K562 (cell line): Measurements from ENCODE around the gene AIRE. TPM values are rescaled to one million over a fixed set of nuclear protein-coding genes. Genes with fewer than 3 reads are reported as not detected.
"Not testable (repeated sequence)": the region's sequence is repeated elsewhere in the genome, so short reads cannot be mapped to it uniquely, and the experiment has no call there.

Source experiments
- ATAC-seq: fragments of 200-7000 bp; cut with Tn5 transposase; 3 replicates; pipeline ENCODE4 v1.9.1; 2020; ENCODE audit warnings: moderate library complexity
- Bru-seq: library from RNA; stranded (reverse); fragments of 400-500 nt; gene quantifications from one replicate; lab custom pipeline; 2021; lab: Mats Ljungman, UMichigan
- BruChase-seq, 2 experiments: library from RNA; stranded (reverse); fragments of 400-500 nt; gene quantifications; one replicate each; lab custom pipeline; 2021; lab: Mats Ljungman, UMichigan
- BruUV-seq: library from RNA; stranded (reverse); fragments of 400-500 nt; replicated peaks from 2 replicates; lab custom pipeline; 2021; lab: Mats Ljungman, UMichigan
- CTCF ChIA-PET: fragments of 300-600 bp; formaldehyde crosslinking; extraction: SDS; loops from one replicate; lab custom pipeline; 2021; ENCODE audit warnings: low intra/inter-chr PET ratio; lab: Yijun Ruan, JAX
- POLR2A ChIA-PET: fragments of 300-600, 350-650 bp; sonication (Branson Sonifier 250); formaldehyde crosslinking; extraction: SDS; loops from one replicate; lab custom pipeline; 2021; ENCODE audit warnings: antibody characterized with exemption, inconsistent platforms; lab: Yijun Ruan, JAX
- DNase-seq, 4 experiments: peaks; one replicate each; pipeline versions ENCODE4 v3.0.0 to v3.0.0-alpha.2; 2011 to 2018; ENCODE audit warnings: low spot score in 3 of 4, mixed read lengths in 3 of 4; ENCODE audit errors: extremely low read depth in 1 of 4
- FAIRE-seq: peaks from 2 replicates; lab custom pipeline; 2011; peaks lifted over from hg19 to GRCh38; lab: Jason Lieb, UNC
- H2AFZ ChIP-seq: 2 replicates; pipeline ENCODE4 v1.6.0; 2011; ENCODE audit warnings: low read depth, low read length, control low read depth, inconsistent platforms
- H3K27ac ChIP-seq: fragments of 200-600 bp; 3 replicates; pipeline ENCODE4 v1.8.0; 2011; ENCODE audit warnings: low read depth, mild to moderate bottlenecking, control low read depth, inconsistent platforms, low read length, moderate library complexity, mixed read lengths; ENCODE audit errors: extremely low read depth
- H3K27me3 ChIP-seq, 2 experiments: fragments of 300-600 bp in 1 of 2; 2 replicates in 1 of 2; 3 replicates in 1 of 2; pipeline versions ENCODE4 v1.6.0 to v1.8.0; 2011; ENCODE audit warnings: inconsistent platforms in 2 of 2, low read length in 2 of 2, mild to moderate bottlenecking in 1 of 2, mixed read lengths in 1 of 2, moderate library complexity in 1 of 2; ENCODE audit not compliant: control insufficient read depth in 2 of 2, insufficient read depth in 2 of 2
- H3K36me3 ChIP-seq: fragments of 300-600 bp; 3 replicates; pipeline ENCODE4 v1.8.0; 2011; ENCODE audit warnings: mild to moderate bottlenecking, low read length, inconsistent platforms; ENCODE audit not compliant: control insufficient read depth, insufficient read depth
- H3K4me1 ChIP-seq, 2 experiments: fragments of 200-600 bp in 1 of 2; replicated peaks in 1 of 2; 2 replicates in 1 of 2; 3 replicates in 1 of 2; pipeline versions ENCODE4 v1.5.1 to v1.8.0; 2011; ENCODE audit warnings: inconsistent platforms in 2 of 2, low read length in 2 of 2, mild to moderate bottlenecking in 1 of 2, mixed read lengths in 1 of 2, moderate library complexity in 1 of 2; ENCODE audit not compliant: control insufficient read depth in 2 of 2, insufficient read depth in 2 of 2
- H3K4me2 ChIP-seq: 2 replicates; pipeline ENCODE4 v1.6.1; 2011; ENCODE audit warnings: low read length, control low read depth, inconsistent platforms, mixed read lengths; ENCODE audit not compliant: insufficient read depth
- H3K4me3 ChIP-seq: fragments of 200-600 bp; sonication (generic), shearing (Covaris generic); 2 replicates; pipeline ENCODE4 v1.5.1; 2016; ENCODE audit warnings: control low read depth, inconsistent platforms
- H3K79me2 ChIP-seq: fragments of 200-600 bp; 3 replicates; pipeline ENCODE4 v1.8.0; 2011; ENCODE audit warnings: low read length, inconsistent platforms; ENCODE audit not compliant: control insufficient read depth, insufficient read depth
- H3K9ac ChIP-seq, 2 experiments: 2 replicates each; pipeline versions ENCODE4 v1.6.0 to v1.6.1; 2011; ENCODE audit warnings: low read depth in 2 of 2, low read length in 2 of 2, control low read depth in 1 of 2, inconsistent platforms in 1 of 2, mild to moderate bottlenecking in 1 of 2, mixed read lengths in 1 of 2; ENCODE audit not compliant: insufficient read depth in 1 of 2
- H3K9me1 ChIP-seq: one replicate; pipeline ENCODE4 v1.6.0; 2011; ENCODE audit warnings: inconsistent platforms, mild to moderate bottlenecking, low read length, moderate library complexity; ENCODE audit not compliant: control insufficient read depth, insufficient read depth
- H3K9me3 ChIP-seq: replicated peaks from 2 replicates; pipeline ENCODE4 v1.5.1; 2011; ENCODE audit warnings: low read depth, low read length, inconsistent platforms; ENCODE audit not compliant: control insufficient read depth, insufficient read depth
- H4K20me1 ChIP-seq: replicated peaks from 2 replicates; pipeline ENCODE4 v1.6.1; 2011; ENCODE audit warnings: low read length, inconsistent platforms, mixed read lengths; ENCODE audit not compliant: control insufficient read depth, insufficient read depth
- ARNT ChIP-seq, 2 experiments: fragments of 450-650 bp; IDR thresholded peaks; 2 replicates each; pipeline ENCODE4 v1.6.1; 2016; ENCODE audit warnings: mild to moderate bottlenecking in 1 of 2
- FOXJ2 ChIP-seq: fragments of 200-800 bp; sonication (Bioruptor generic); IDR thresholded peaks from 2 replicates; pipeline ENCODE4 v1.6.1; 2016; ENCODE audit warnings: missing genetic modification characterization, missing compliant biosample characterization
- PHF8 ChIP-seq: fragments of 200-600 bp; sonication (generic); IDR thresholded peaks from 2 replicates; pipeline ENCODE4 v1.6.1; 2012; ENCODE audit warnings: mixed run types, mild to moderate bottlenecking, inconsistent platforms, low read length, moderate library complexity, borderline replicate concordance
- ZFP36 ChIP-seq: fragments of 150-350 bp; IDR thresholded peaks from 2 replicates; pipeline ENCODE4 v1.6.1; 2018; ENCODE audit warnings: low read length, low read depth; ENCODE audit not compliant: partially characterized antibody
- ZNF212 ChIP-seq: fragments of 450-650 bp; formaldehyde crosslinking; IDR thresholded peaks from 2 replicates; pipeline ENCODE4 v1.4.0; 2020; ENCODE audit warnings: mild to moderate bottlenecking
- WGBS: fragments of 100-300 bp; shearing (Covaris generic); methylation state at CpG from one replicate; pipeline ENCODE4 v1.1.6; 2016; ENCODE audit warnings: low coverage, mixed read lengths; ENCODE audit not compliant: insufficient coverage; ENCODE audit errors: missing lambda C conversion rate; 5-methylcytosine and 5-hydroxymethylcytosine counted together
- in situ Hi-C: fragments of 300-500 bp; cut with MboI; formaldehyde crosslinking; loops from 4 replicates; pipeline ENCODE4 v1.15.0; 2018; ENCODE audit warnings: inconsistent platforms, mixed read lengths
- intact Hi-C: fragments of 100-400 bp; cut with micrococcal nuclease; formaldehyde crosslinking; loops from 2 replicates; pipeline ENCODE4 v1.14.2; 2022
- long read RNA-seq, 3 experiments: library from polyadenylated mRNA in 2 of 3; library from RNA in 1 of 3; unstranded in 2 of 3; stranded (forward) in 1 of 3; transcript quantifications; one replicate each; pipeline ENCODE4 v2.0.0, GENCODE V29; 2019 to 2022
- polyA minus RNA-seq, 3 experiments: library from RNA; depleted of rRNA, polyadenylated mRNA; stranded (reverse); fragments of >200 nt; gene quantifications; 2 replicates each; pipeline ENCODE4 v1.2.3, GENCODE V29; 2011
- polyA plus RNA-seq, 8 experiments: library from polyadenylated mRNA; depleted of rRNA in 4 of 8; stranded (reverse) in 5 of 8; unstranded in 3 of 8; fragments of >200 nt; fragmentation: Nextera tagmentation in 2 of 8; fragmentation: Illumina TruSeq in 1 of 8; extraction: Ambion mirVana in 2 of 8; extraction: Trizol in 1 of 8; gene quantifications; 2 replicates each; pipeline versions ENCODE4 v1.2.1 to v1.2.3, GENCODE V29; 2011 to 2014; ENCODE audit warnings: inconsistent platforms in 1 of 8, missing spikeins in 1 of 8
- total RNA-seq, 7 experiments: library from RNA; depleted of rRNA in 6 of 7; stranded (reverse); fragments of >200 nt in 6 of 7; fragmentation: Illumina TruSeq in 2 of 7; extraction: Trizol in 2 of 7; gene quantifications; 2 replicates each; pipeline versions ENCODE4 v1.2.1 to v1.2.3, GENCODE V29; 2011 to 2021; ENCODE audit warnings: low replicate concordance in 1 of 7
- TF ChIP-seq, protein P1 (sequence below): fragments of 250-450 bp; sonication (Bioruptor Pico); IDR thresholded peaks from 2 replicates; pipeline ENCODE4 v1.4.0; 2020; ENCODE audit warnings: mild to moderate bottlenecking

AIRE gene
- 0.18 TPM in 1 of 2 replicates, not detected in the other for total RNA-seq (2011; cell fraction: chromatin; rRNA removed; ENCODE audit: low replicate concordance)
- total RNA-seq (2011; cell fraction: nucleolus; rRNA removed), result not detected in 2 replicates
- total RNA-seq (2011; cell fraction: nucleoplasm; rRNA removed), result not detected in 2 replicates
- total RNA-seq (2014; rRNA removed) (not detected in 2 replicates), total RNA-seq (2014; rRNA removed; fragmentation: Illumina TruSeq; extraction: Trizol) (not detected in 2 replicates), total RNA-seq (2015; rRNA removed; fragmentation: Illumina TruSeq; extraction: Trizol) (not detected in 2 replicates), total RNA-seq (2021) (not detected in 2 replicates), polyA plus RNA-seq (2011; rRNA removed) (not detected in 2 replicates), polyA plus RNA-seq (2014; fragmentation: Illumina TruSeq; extraction: Trizol) (not detected in 2 replicates), polyA plus RNA-seq (2014; fragmentation: Nextera tagmentation; extraction: Ambion mirVana) (under 1 TPM in 1 of 2 experiments, not detected in 1; 0.01 TPM), polyA plus RNA-seq (2014; rRNA removed) (not detected in 2 replicates), polyA minus RNA-seq (2011; rRNA and poly(A)+ RNA removed) (not detected in 2 replicates), Bru-seq, nascent RNA (not detected), BruChase-seq, experiment 1, labeled RNA remaining after a 2-hour chase (not detected), BruChase-seq, experiment 2, labeled RNA remaining after a 6-hour chase (not detected)
- polyA plus RNA-seq (2011; cell fraction: cytosol; rRNA removed), result not detected in 2 replicates
- not detected in 2 replicates for polyA plus RNA-seq (2011; cell fraction: nucleus; rRNA removed)
- polyA plus RNA-seq (2012), result 0.01 TPM in 1 of 2 replicates, not detected in the other
- not detected in 2 replicates for polyA minus RNA-seq (2011; cell fraction: cytosol; rRNA and poly(A)+ RNA removed)
- not detected in 2 replicates for polyA minus RNA-seq (2011; cell fraction: nucleus; rRNA and poly(A)+ RNA removed)
- long read RNA-seq, experiment 1, result 0 reads
- long read RNA-seq, experiment 2, result 0 reads
- long read RNA-seq, experiment 3, result 0 reads

- peaks cover 0 to 38% of the 10 kb centered on the region in 2 experiments; a peak in 2 of 5 replicates for H3K4me1 ChIP-seq
- no peak within 1 kb of the TSS for H3K4me3 ChIP-seq
- H3K27ac ChIP-seq, result no peak within 1 kb of the TSS
- H3K4me2 ChIP-seq, result no peak within 1 kb of the TSS
- intact Hi-C loops, result no loop called here
- no peak for FAIRE-seq
- H3K79me2 ChIP-seq, result no peaks in the 10 kb centered on the region
- H3K27me3 ChIP-seq, result peaks cover 30 to 82% of the 10 kb centered on the region in 2 experiments; a peak in 4 of 5 replicates
- TF ChIP-seq ZFP36 (peak; percentile 56), ARNT (IDR thresholded peaks at IDR 0.05) (no peak), FOXJ2 (tag) (no peak), PHF8 (no peak), ZNF212 (no peak)
- TF ChIP-seq, protein P1, sequence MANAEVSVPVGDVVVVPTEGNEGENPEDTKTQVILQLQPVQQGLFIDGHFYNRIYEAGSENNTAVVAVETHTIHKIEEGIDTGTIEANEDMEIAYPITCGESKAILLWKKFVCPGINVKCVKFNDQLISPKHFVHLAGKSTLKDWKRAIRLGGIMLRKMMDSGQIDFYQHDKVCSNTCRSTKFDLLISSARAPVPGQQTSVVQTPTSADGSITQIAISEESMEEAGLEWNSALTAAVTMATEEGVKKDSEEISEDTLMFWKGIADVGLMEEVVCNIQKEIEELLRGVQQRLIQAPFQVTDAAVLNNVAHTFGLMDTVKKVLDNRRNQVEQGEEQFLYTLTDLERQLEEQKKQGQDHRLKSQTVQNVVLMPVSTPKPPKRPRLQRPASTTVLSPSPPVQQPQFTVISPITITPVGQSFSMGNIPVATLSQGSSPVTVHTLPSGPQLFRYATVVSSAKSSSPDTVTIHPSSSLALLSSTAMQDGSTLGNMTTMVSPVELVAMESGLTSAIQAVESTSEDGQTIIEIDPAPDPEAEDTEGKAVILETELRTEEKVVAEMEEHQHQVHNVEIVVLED, result no peak
- POLR2A ChIA-PET, result interaction anchor here (1.6 kb wide), 1 partner anchor 12 kb away, joined by 5 read pairs; no protein-coding TSS in a partner anchor
- no peak for DNase-seq
- WGBS, result 3% methylated on average over 34 of the region's 56 CpGs
- no peaks in the 10 kb centered on the region for H3K9me3 ChIP-seq
- ATAC-seq, result peak; percentile 19; the same call in 2 of the 3 replicates
- no TSS peak for BruUV-seq
- H4K20me1 ChIP-seq, result peaks cover 20% of the 10 kb centered on the region
- in situ Hi-C loops, result loop anchor here (25.0 kb wide), 1 partner anchor 123 kb away; no protein-coding TSS in a partner anchor
- H3K9me1 ChIP-seq, result no peaks in the 10 kb centered on the region
- H3K9ac ChIP-seq, result no peak within 1 kb of the TSS
- no peaks in the 10 kb centered on the region for H3K36me3 ChIP-seq
- CTCF ChIA-PET, result no interaction called here
- no peak within 1 kb of the TSS for H2AFZ ChIP-seq
Observed at GRCh38 chr21:44285138-44285992, at the start of gene AIRE. Gene AIRE (plus strand): TSS chr21:44285876. CDS start chr21:44286007, 131 bp downstream.

DNA sequence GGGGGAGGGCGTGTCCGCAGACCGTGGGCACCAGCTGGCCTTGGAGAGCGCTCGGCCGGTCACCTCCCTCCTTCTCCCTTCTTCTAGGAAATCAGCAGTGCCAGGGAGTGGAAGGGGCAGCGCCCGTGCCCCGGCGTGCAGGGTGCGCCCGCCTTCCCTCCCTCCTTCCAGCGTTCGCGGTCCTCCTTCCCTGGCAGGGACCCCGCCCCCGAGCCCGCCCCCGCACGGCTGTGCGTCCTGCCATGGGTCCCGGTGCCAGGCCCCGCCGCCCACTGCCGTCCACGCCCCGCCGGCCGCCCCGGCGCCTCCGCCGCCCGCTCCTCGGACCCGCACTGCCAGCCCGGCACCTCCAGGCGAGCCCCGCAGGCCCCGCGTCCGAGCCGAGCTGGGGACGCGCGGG, 45.3 kb upstream of the AIRE start:
- H2AFZ ChIP-seq, BruUV-seq, H3K27me3 ChIP-seq, H3K9ac ChIP-seq, FAIRE-seq, H3K9me1 ChIP-seq, DNase-seq, H3K79me2 ChIP-seq, POLR2A ChIA-PET, in situ Hi-C loops, H3K9me3 ChIP-seq, CTCF ChIA-PET, H4K20me1 ChIP-seq, H3K4me3 ChIP-seq, H3K4me1 ChIP-seq, ATAC-seq, H3K4me2 ChIP-seq, intact Hi-C loops, H3K36me3 ChIP-seq, H3K27ac ChIP-seq: not testable (repeated sequence)
- WGBS, result no CpG with 5 or more reads among the region's 46 CpGs
